BLaER1 (cell line): ENCODE data around the gene RAVER2.
"Not testable (repeated sequence)": the region's sequence is repeated elsewhere in the genome, so short reads cannot be mapped to it uniquely, and the experiment has no call there.

Source experiments
- H3K27ac ChIP-seq: shearing (Covaris generic); formaldehyde crosslinking; 2 replicates; pipeline ENCODE4 v1.8.1; 2022
- H3K27me3 ChIP-seq: shearing (Covaris generic); formaldehyde crosslinking; 2 replicates; pipeline ENCODE4 v1.8.1; 2022
- H3K36me3 ChIP-seq: shearing (Covaris generic); formaldehyde crosslinking; 2 replicates; pipeline ENCODE4 v1.8.1; 2022
- H3K4me1 ChIP-seq: shearing (Covaris generic); formaldehyde crosslinking; 2 replicates; pipeline ENCODE4 v1.8.1; 2022
- H3K4me2 ChIP-seq: shearing (Covaris generic); formaldehyde crosslinking; 2 replicates; pipeline ENCODE4 v1.8.1; 2022
- H3K4me3 ChIP-seq: shearing (Covaris generic); formaldehyde crosslinking; 2 replicates; pipeline ENCODE4 v1.8.1; 2022
- H3K9ac ChIP-seq: shearing (Covaris generic); formaldehyde crosslinking; 2 replicates; pipeline ENCODE4 v1.8.1; 2022
- H3K9me3 ChIP-seq: shearing (Covaris generic); formaldehyde crosslinking; 2 replicates; pipeline ENCODE4 v1.8.1; 2022
- H4K20me1 ChIP-seq: shearing (Covaris generic); formaldehyde crosslinking; 2 replicates; pipeline ENCODE4 v1.8.1; 2022
- Cebpa-rat ChIP-seq: shearing (Covaris generic); IDR thresholded peaks from 2 replicates; pipeline ENCODE4 v1.8.1; 2022

RAVER2 gene

DNA sequence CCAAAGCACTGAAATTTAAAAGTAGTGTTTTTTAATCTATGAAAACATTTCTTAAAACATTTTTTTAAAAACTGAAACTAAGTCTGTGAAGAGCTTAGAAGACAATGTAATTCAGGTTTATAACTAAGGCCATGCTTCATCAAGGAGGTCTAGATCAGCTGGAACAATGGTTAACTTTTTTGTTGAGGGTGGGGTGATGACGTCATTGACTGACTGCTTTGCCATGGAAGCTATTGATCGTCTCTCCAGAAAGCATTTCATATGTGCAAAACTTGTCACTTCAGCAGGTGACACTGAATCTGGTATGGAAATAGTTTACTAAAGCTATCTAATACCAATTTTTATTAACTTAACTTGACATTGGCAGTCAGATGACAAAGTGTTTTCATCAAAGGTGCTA lies 21.0 kb downstream of the RAVER2 start:
- no peak overlapping the region for H3K27ac ChIP-seq
- H3K27me3 ChIP-seq = no peaks in the 10 kb centered on the region
- peaks cover 13% of the 10 kb centered on the region for H3K9me3 ChIP-seq
- H3K4me1 ChIP-seq = no peaks in the 10 kb centered on the region
- no peak for TF ChIP-seq Cebpa-rat
- no peak overlapping the region for H3K4me3 ChIP-seq
- H3K36me3 ChIP-seq = peaks cover 17% of the 10 kb centered on the region
- no peak overlapping the region for H3K4me2 ChIP-seq
- H3K9ac ChIP-seq = no peak overlapping the region
- no peaks in the 10 kb centered on the region for H4K20me1 ChIP-seq

DNA sequence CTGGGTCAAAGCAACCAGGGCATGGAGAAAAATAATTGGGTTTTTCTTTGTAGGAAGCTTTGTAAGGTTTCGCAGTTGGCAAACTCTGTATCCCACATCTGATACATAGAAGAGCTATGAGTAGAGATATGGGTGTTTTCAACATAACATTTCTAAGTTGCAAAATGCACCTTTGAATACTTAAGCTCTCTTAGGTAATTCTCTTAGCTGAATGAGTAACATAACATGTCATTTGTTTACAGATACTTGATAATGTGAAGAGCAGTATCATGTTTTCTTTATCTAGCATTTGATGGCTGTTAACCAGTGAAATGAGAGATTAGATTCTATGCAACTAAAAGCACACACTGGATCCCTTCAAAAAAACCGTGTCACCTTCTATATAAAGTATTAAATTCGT lies 21.6 kb downstream of the RAVER2 start:
- Histone ChIP-seq H3K36me3 (peaks cover 21% of the 10 kb centered on the region), H3K27me3 (no peaks in the 10 kb centered on the region), H3K4me3 (no peak overlapping the region), H3K4me2 (no peak overlapping the region), H4K20me1 (no peaks in the 10 kb centered on the region), H3K9ac (no peak overlapping the region), H3K9me3 (peaks cover 18% of the 10 kb centered on the region), H3K27ac (no peak overlapping the region), H3K4me1 (no peaks in the 10 kb centered on the region)
- TF ChIP-seq Cebpa-rat = no peak

DNA sequence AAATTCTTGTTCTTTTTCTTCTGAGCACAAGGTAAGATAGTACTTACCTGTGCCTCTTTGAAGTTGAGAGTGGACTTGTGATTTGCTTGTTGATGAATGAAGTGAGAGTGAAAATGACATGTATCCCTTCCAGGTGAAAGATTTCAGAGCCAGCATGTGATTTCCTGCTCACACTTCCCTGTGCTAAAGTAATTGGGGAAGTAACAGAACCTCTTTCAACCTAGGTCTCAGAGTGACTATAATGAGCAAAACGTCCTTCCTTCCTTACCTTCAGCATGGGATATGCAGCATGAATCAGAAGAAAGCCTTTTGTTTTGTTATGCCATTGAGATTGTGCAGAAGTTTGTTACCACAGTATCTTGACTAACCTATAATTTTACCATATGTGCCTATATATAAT lies 24.6 kb downstream of the RAVER2 start:
- Histone ChIP-seq H3K4me1 (no peaks in the 10 kb centered on the region), H3K27me3 (no peaks in the 10 kb centered on the region), H3K9ac (no peak overlapping the region), H3K9me3 (peaks cover 34% of the 10 kb centered on the region), H4K20me1 (no peaks in the 10 kb centered on the region), H3K4me3 (no peak overlapping the region), H3K4me2 (no peak overlapping the region), H3K27ac (no peak overlapping the region), H3K36me3 (peaks cover 35% of the 10 kb centered on the region)
- no peak for TF ChIP-seq Cebpa-rat

DNA sequence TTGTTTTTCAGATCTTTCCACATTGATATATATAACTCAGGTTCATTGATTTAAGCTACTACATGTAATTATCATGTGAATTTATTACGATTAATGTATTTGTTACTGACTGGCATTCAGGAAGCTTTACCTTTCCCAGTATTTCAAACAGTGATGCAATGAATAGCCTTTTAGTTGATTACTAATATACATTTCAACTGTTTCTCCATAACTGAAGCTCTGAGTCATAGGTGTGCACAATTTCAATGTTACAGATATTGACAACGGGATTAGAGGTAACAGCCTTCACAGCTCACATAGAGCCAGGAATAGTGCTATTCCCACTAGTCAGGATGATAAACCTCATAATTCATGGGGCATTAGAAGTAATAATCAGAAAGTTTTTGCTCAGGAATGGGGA lies 25.1 kb downstream of the RAVER2 start:
- Histone ChIP-seq H3K9me3 (peaks cover 34% of the 10 kb centered on the region), H3K4me1 (no peaks in the 10 kb centered on the region), H4K20me1 (no peaks in the 10 kb centered on the region), H3K27ac (no peak overlapping the region), H3K4me2 (no peak overlapping the region), H3K36me3 (peaks cover 35% of the 10 kb centered on the region), H3K4me3 (no peak overlapping the region), H3K27me3 (no peaks in the 10 kb centered on the region), H3K9ac (no peak overlapping the region)
- TF ChIP-seq Cebpa-rat = no peak

DNA sequence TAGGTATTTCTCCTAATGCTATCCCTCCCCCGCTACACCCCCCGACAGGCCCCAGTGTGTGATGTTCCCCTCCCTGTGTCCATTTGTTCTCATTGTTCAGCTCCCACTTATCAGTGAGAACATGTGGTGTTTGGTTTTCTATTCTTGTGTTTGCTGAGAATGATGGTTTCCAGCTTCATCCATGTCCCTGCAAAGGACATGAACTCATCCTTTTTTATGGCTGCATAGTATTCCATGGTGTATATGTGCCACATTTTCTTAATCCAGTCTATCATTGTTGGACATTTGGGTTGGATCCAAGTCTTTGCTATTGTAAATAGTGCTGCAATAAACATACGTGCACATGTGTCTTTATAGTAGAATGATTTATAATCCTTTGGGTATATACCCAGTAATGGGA lies 28.4 kb downstream of the RAVER2 start:
- Histone ChIP-seq H3K9me3 (peaks cover 34% of the 10 kb centered on the region), H3K36me3 (peaks cover 51% of the 10 kb centered on the region)
- H3K4me1 ChIP-seq, H3K4me2 ChIP-seq, H3K9ac ChIP-seq, H3K27ac ChIP-seq, H3K4me3 ChIP-seq, H3K27me3 ChIP-seq, H4K20me1 ChIP-seq: not testable (repeated sequence)

DNA sequence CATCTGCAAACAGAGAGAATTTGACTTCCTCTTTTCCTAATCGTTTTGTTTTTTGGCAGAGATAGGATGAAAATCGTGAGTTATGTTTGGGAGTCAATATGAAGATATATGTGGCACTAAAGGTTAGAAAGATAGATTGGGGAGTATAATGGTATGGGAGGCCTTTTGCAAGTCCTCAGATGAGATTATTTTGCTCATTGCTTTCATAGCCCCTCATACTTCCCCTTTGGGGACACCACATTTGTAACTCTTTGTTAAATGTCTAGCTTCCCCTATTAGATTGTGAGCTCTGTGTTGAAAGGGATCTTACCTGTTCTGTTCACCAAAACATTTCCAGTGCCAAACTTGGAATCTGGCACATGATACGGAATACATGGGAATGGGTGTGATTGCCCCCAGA lies 30.2 kb downstream of the RAVER2 start:
- no peaks in the 10 kb centered on the region for H4K20me1 ChIP-seq
- no peaks in the 10 kb centered on the region for H3K27me3 ChIP-seq
- H3K4me3 ChIP-seq = no peak overlapping the region
- no peak for TF ChIP-seq Cebpa-rat
- H3K9ac ChIP-seq = no peak overlapping the region
- peaks cover 28% of the 10 kb centered on the region for H3K9me3 ChIP-seq
- no peak overlapping the region for H3K27ac ChIP-seq
- H3K4me1 ChIP-seq = no peaks in the 10 kb centered on the region
- H3K36me3 ChIP-seq = peaks cover 41% of the 10 kb centered on the region
- no peak overlapping the region for H3K4me2 ChIP-seq

DNA sequence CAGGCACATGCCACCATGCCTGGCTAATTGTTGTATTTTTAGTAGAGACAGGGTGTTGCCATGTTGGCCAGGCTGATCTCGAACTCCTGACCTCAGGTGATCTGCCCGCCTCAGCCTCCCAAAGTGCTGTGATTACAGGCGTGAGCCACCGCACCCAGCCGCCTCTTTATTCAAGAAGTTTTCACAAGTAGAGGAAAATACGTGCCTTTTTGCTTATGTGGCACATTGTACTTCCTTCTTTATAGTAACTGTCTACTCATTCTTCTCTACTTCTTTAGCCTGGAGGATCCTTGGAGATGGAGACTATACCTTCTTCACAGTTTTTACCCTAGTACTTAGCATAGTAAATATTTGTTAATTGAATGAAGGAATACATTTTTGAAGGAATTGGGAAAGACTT lies 37.2 kb downstream of the RAVER2 start:
- not testable (repeated sequence) for H3K27ac ChIP-seq, H4K20me1 ChIP-seq, H3K9me3 ChIP-seq, H3K4me2 ChIP-seq, H3K4me3 ChIP-seq, H3K4me1 ChIP-seq, H3K9ac ChIP-seq, H3K27me3 ChIP-seq
- peaks cover 42% of the 10 kb centered on the region for H3K36me3 ChIP-seq

DNA sequence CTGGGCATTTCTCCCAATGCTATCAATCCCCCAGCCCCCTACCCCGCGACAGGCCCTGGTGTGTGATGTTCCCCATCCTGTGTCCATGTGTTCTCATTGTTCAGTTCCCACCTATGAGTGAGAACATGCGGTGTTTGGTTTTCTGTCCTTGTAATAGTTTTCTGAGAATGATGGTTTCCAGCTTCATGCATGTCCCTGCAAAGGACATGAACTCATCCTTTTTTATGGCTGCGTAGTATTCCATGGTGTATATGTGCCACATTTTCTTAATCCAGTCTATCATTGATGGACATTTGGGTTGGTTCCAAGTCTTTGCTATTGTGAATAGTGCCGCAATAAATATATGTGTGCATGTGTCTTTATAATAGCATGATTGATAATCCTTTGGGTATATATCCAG lies 38.0 kb downstream of the RAVER2 start:
- peaks cover 46% of the 10 kb centered on the region for H3K36me3 ChIP-seq
- not testable (repeated sequence) for H3K27me3 ChIP-seq, H3K4me3 ChIP-seq, H3K9me3 ChIP-seq, H3K4me1 ChIP-seq, H3K4me2 ChIP-seq, H3K9ac ChIP-seq, H3K27ac ChIP-seq, H4K20me1 ChIP-seq

DNA sequence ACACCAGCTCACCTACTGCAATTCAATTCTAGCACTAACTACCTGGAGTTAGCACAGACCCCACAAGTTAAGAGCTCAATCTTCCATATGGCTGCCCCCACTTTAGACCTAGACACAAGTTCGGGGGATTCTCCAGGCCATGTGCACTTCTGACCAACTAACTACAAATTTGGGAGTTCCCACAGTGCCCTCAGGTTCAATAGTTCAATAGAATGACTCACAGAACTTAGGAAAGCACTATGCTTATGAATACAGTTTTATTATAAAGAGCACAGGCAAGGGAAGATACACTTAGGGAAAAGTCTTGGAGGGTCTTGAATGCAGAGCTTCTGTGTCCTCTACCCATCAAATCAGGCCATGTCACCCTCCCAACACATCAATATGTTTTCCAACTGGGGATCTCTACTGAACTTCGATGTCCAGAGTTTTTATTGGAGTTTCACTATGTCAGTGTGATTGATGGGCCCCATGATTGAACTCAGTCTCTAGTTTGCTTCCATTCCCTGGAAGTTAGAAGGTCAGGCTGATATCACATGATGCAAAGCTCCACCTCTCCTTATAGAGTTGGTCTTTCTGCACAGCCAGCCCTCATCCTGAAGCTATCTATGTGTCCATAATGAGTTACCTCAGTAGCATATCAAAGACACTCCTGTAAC lies 46.1 kb downstream of the RAVER2 start:
- H3K4me2 ChIP-seq = no peak overlapping the region
- TF ChIP-seq Cebpa-rat = no peak
- no peak overlapping the region for H3K27ac ChIP-seq
- no peak overlapping the region for H3K9ac ChIP-seq
- H3K36me3 ChIP-seq = peaks cover 52% of the 10 kb centered on the region
- no peaks in the 10 kb centered on the region for H4K20me1 ChIP-seq
- peaks cover 18% of the 10 kb centered on the region for H3K9me3 ChIP-seq
- H3K27me3 ChIP-seq = no peaks in the 10 kb centered on the region
- H3K4me1 ChIP-seq = no peaks in the 10 kb centered on the region
- H3K4me3 ChIP-seq = no peak overlapping the region

DNA sequence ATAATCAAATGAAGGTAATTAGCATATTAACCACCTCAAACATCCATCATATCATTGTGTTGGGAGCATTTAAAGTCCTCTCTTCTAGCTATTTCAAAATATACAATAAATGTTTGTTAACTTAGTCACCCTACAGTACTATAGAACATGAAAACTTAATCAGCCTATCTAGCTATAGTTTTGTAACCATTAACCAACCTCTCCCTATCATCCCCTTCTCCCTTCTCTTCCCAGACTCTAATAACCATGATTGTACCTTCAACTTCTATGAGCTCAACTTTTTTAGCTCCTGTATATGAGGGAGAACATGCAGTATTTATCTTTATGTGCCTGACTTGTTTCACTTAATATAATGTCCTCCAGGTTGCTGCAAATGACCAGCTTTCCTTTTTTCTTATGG lies 54.0 kb downstream of the RAVER2 start:
- no peak overlapping the region for H3K27ac ChIP-seq
- H4K20me1 ChIP-seq = no peaks in the 10 kb centered on the region
- H3K4me1 ChIP-seq = no peaks in the 10 kb centered on the region
- no peaks in the 10 kb centered on the region for H3K27me3 ChIP-seq
- peaks cover 9% of the 10 kb centered on the region for H3K36me3 ChIP-seq
- H3K4me2 ChIP-seq = no peak overlapping the region
- no peak overlapping the region for H3K4me3 ChIP-seq
- H3K9me3 ChIP-seq = no peaks in the 10 kb centered on the region; the same call in 1 of the 2 replicates
- TF ChIP-seq Cebpa-rat = no peak
- H3K9ac ChIP-seq = no peak overlapping the region

DNA sequence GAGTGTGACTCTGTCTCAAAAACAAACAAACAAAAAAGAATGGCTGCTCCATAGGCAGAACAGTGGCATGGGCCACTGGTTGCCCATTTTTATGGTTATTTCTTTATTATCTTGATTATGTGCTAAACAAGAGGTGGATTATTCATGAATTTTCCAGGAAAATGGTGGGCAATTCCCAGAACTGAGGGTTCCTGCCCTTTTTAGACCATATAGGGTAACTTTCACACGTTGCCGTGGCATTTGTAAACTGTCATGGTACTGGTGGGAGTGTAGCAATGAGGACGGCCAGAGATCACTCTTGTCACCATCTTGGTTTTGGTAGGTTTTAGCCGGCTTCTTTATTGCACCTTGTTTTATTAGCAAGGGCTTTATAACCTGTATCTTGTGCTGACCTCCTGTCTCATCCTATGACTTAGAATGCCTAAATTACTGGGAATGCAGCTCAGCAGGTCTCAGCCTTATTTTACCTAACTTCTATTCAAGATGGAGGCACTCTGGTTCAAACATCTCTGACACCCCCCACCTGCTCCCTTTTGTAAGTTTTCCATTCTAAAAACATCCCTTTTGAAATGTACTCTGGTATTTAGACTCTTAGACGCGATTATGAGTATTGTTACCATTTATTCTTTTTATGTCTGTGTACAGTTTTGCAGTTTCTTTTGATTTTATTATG lies 57.1 kb downstream of the RAVER2 start:
- Histone ChIP-seq H3K27ac (no peak overlapping the region), H3K9ac (no peak overlapping the region), H3K36me3 (peaks cover 14% of the 10 kb centered on the region), H3K4me3 (no peak overlapping the region), H3K27me3 (no peaks in the 10 kb centered on the region), H3K4me1 (no peaks in the 10 kb centered on the region), H3K9me3 (no peaks in the 10 kb centered on the region), H4K20me1 (no peaks in the 10 kb centered on the region), H3K4me2 (no peak overlapping the region)
- no peak for TF ChIP-seq Cebpa-rat
